Activated naive CD8-positive, alpha-beta T cell (primary cell): ENCODE measurements around the gene SASH1.
A peak's percentile ranks its signal among the peaks of the same experiment; 100 is the strongest.

ENCODE experiments used
- H3K27ac Mint-ChIP-seq: one replicate; pipeline ENCODE4 v1.8.0; 2021; ENCODE audit warnings: mixed read lengths
- H3K27me3 Mint-ChIP-seq: one replicate; pipeline ENCODE4 v1.8.0; 2021; ENCODE audit warnings: mixed read lengths
- H3K36me3 Mint-ChIP-seq: one replicate; pipeline ENCODE4 v1.8.0; 2021; ENCODE audit warnings: mixed read lengths
- H3K4me1 Mint-ChIP-seq: one replicate; pipeline ENCODE4 v1.8.0; 2021; ENCODE audit warnings: low read depth, mixed read lengths
- H3K4me3 Mint-ChIP-seq: one replicate; pipeline ENCODE4 v1.8.0; 2021; ENCODE audit warnings: mild to moderate bottlenecking, mixed read lengths
- H3K9me3 Mint-ChIP-seq: one replicate; pipeline ENCODE4 v1.8.0; 2021; ENCODE audit warnings: low read depth, mixed read lengths

The SASH1 gene

GRCh38 chr6:148342350-148343046 is at the start of gene SASH1:
Gene SASH1, plus strand, starts transcription at chr6:148342838. Its CDS starts 230 bp downstream, at chr6:148343068.
- Mint-ChIP-seq H3K9me3 (no peaks in the 10 kb centered on the region), H3K4me3 (peak within 1 kb of the TSS; percentile 76), H3K36me3 (no peaks in the 10 kb centered on the region), H3K4me1 (peaks cover 12% of the 10 kb centered on the region), H3K27ac (no peak within 1 kb of the TSS), H3K27me3 (peaks cover 36% of the 10 kb centered on the region)

DNA sequence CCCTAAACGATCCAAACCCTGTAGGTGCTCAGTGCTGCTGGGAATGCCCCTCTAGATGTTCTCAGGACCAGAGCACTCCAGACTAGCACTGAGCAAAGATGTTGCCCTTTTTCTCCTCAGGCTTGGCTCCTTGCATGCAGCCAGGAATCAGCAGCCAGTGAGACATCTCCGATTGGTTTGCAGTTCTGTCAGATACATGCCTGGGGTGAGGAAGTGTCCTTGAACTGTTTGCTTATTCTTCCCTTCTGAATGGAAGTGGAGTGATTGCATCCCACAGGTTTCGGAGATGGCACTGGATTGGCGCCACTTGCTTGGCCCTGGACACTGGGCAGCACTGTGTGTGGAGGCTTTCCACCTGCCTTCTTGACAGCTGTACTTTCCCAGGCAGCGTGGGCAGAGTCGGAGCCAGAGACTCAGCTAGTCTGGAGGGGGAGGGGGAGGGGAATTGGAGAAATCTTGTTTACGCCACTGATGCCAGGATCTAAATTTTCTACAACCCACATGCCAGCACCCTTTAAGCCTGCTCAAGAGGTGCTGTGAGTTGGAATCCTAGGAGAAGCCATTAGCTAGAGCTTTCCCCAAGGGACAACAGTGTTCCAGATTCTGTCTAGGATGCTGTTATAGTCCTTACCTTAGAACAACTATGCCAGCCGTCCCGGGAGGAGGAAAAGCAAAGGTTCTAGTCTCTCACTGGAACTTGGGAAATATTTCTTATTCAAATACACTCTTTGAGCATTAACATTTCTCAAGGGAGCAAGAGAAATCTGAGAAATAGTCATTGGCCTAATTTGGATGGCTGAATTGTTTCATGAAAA is 49.2 kb upstream of the SASH1 start:
- peaks cover 6% of the 10 kb centered on the region for H3K27me3 Mint-ChIP-seq
- no peaks in the 10 kb centered on the region for H3K4me1 Mint-ChIP-seq
- H3K9me3 Mint-ChIP-seq = no peaks in the 10 kb centered on the region
- no peaks in the 10 kb centered on the region for H3K36me3 Mint-ChIP-seq
- H3K4me3 Mint-ChIP-seq = no peak overlapping the region
- H3K27ac Mint-ChIP-seq = no peak overlapping the region

- Mint-ChIP-seq H3K4me3 (no peak overlapping the region), H3K27me3 (peaks cover 3% of the 10 kb centered on the region), H3K27ac (no peak overlapping the region), H3K36me3 (no peaks in the 10 kb centered on the region), H3K9me3 (no peaks in the 10 kb centered on the region), H3K4me1 (no peaks in the 10 kb centered on the region)
Observed at GRCh38 chr6:148294059-148294458, 48.6 kb upstream of the SASH1 start.

DNA sequence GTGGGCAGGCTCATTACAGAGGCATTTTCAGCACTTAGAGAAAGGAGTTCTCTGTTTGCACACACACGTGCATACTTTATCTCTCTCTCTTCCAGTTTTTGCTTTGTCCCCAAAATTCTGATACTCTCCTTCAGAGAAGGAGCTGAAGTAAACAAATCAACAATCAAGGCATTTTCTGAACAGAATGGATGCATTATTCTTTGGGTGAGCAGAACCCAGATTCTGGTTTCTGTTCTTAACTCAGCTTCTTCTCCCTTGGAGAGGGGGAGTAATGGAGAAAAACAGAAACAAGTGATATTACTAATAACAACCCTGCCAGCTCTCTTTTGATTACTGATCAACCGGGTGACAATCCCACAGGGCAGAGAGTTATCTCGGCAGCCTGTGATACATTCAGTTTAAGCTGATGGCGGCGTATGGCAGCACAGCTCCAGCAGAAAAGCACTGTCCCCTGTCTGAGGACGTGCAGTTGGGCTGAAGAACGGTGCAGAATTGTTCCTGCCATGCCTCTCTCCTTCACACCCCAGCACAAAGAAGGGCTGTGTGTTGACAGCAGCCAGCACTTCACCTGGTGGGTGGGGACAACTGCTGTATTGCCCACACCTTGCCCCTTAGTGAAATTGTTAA is 47.3 kb upstream of the SASH1 start:
- no peaks in the 10 kb centered on the region for H3K9me3 Mint-ChIP-seq
- no peak overlapping the region for H3K4me3 Mint-ChIP-seq
- H3K27me3 Mint-ChIP-seq = no peaks in the 10 kb centered on the region
- no peak overlapping the region for H3K27ac Mint-ChIP-seq
- H3K36me3 Mint-ChIP-seq = no peaks in the 10 kb centered on the region
- no peaks in the 10 kb centered on the region for H3K4me1 Mint-ChIP-seq

GRCh38 chr6:148296771-148297170 is 45.9 kb upstream of the SASH1 start:
- Mint-ChIP-seq H3K9me3 (no peaks in the 10 kb centered on the region), H3K4me3 (no peak overlapping the region), H3K36me3 (no peaks in the 10 kb centered on the region)

DNA sequence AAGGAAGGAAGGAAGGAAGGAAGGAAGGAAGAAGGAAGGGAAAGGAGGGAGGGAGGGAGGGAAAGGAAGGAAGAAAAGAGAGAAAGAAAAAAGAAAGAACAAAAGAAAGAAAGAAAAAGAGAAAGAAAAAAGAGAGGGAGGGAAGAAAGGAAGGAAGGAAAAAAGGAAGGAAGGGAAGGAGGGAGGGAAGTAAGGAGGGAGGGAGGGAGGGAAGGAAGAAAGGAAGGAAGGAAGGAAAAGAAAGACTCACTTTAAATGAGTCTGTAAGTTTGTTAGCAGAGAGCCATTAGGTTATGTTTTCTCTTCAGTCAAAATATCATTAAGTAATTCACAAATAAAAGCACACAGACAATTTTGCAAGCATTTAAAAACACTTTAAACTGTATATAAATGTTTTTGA is 44.0 kb upstream of the SASH1 start:
- Mint-ChIP-seq H3K4me3 (no peak overlapping the region), H3K27ac (no peak overlapping the region), H3K27me3 (no peaks in the 10 kb centered on the region), H3K36me3 (no peaks in the 10 kb centered on the region), H3K9me3 (no peaks in the 10 kb centered on the region), H3K4me1 (no peaks in the 10 kb centered on the region)

More at GRCh38 chr6:148296771-148297170, 45.9 kb upstream of the SASH1 start:
- no peak overlapping the region for H3K27ac Mint-ChIP-seq
- no peaks in the 10 kb centered on the region for H3K4me1 Mint-ChIP-seq
- H3K27me3 Mint-ChIP-seq = no peaks in the 10 kb centered on the region

DNA sequence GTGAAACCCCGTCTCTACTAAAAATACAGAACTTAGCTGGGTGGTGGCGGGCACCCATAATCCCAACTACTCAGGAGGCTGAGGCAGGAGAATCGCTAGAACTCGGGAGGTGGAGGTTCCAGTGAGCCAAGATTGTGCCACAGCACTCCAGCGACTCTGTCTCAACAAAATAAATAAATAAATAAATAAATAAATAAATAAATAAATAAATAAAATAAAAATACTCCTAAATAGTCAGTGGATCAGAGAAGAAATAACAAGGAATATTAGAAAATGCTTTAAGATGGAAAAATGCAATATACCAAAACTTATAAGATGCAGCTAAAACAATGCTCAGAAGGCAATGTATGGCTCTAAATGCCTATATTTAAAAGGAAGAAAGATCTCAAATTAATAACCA is 39.0 kb upstream of the SASH1 start:
- no peak overlapping the region for H3K27ac Mint-ChIP-seq
- no peaks in the 10 kb centered on the region for H3K4me1 Mint-ChIP-seq
- no peaks in the 10 kb centered on the region for H3K9me3 Mint-ChIP-seq
- no peak overlapping the region for H3K4me3 Mint-ChIP-seq
- H3K36me3 Mint-ChIP-seq = no peaks in the 10 kb centered on the region
- no peaks in the 10 kb centered on the region for H3K27me3 Mint-ChIP-seq

DNA sequence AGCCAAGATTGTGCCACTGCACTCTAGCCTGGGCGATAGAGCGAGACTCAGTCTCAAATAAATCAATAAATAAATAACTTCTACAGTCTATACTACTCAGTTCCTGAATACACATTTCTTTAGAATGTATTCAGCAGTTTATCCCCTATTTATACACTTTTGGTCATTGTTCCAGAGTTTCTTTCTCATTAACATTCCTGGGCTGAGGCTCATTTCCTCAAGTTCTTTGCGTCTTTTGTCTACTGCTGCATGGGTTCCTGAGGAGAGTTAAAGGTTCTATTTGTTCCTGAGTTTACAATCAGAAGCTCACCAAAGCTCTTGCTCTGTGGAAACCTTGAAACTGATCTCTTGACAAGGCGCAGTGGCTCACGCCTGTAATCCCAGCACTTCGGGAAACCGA is 37.7 kb upstream of the SASH1 start:
- H3K27me3 Mint-ChIP-seq = no peaks in the 10 kb centered on the region
- H3K4me1 Mint-ChIP-seq = no peaks in the 10 kb centered on the region
- H3K27ac Mint-ChIP-seq = no peak overlapping the region
- H3K4me3 Mint-ChIP-seq = no peak overlapping the region
- H3K9me3 Mint-ChIP-seq = no peaks in the 10 kb centered on the region
- no peaks in the 10 kb centered on the region for H3K36me3 Mint-ChIP-seq

DNA sequence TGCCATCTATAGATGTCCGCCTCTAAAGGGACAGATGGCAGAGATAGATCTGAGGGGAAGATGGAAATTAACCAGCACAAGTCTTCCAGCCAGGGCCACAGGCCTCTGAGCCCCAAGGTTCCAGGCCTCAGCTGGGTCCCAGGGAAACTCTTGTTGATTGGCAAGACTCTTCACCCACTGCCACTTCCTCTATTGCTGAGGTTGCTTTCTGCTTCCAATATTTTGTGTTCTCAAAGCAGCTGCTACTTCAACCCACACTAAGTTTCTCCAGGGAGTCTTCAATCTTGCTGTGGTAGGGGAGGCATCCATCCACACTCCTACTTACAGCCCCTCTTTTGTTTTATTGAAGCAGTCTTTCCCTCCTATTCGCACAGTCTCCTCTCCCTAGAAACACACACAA is 36.4 kb upstream of the SASH1 start:
- H3K27ac Mint-ChIP-seq = no peak overlapping the region
- H3K4me3 Mint-ChIP-seq = no peak overlapping the region
- no peaks in the 10 kb centered on the region for H3K36me3 Mint-ChIP-seq
- no peaks in the 10 kb centered on the region for H3K27me3 Mint-ChIP-seq
- H3K9me3 Mint-ChIP-seq = no peaks in the 10 kb centered on the region
- no peaks in the 10 kb centered on the region for H3K4me1 Mint-ChIP-seq

DNA sequence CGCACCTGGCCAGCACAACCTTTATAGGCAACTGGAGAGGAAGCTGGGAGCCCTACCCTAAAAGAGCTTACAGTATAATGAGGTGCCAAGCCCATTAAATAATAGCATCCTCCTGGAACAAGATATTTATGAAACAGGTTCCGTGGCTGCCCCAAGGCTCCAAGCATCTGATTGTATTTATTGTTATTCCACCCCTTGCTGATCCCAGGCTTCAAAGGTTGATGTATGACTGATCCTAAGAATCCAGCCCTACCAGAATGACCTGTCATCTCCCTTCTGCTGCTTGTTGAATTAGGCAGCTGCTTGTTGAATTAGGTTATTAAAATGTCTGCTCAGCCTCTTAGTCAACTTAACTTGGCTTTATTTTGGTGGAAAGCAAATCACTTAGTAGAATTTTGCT is 35.2 kb upstream of the SASH1 start:
- Mint-ChIP-seq H3K27me3 (no peaks in the 10 kb centered on the region), H3K27ac (no peak overlapping the region), H3K4me3 (no peak overlapping the region), H3K9me3 (no peaks in the 10 kb centered on the region), H3K4me1 (no peaks in the 10 kb centered on the region), H3K36me3 (no peaks in the 10 kb centered on the region)

- Mint-ChIP-seq H3K27me3 (no peaks in the 10 kb centered on the region), H3K4me3 (no peak overlapping the region), H3K36me3 (no peaks in the 10 kb centered on the region), H3K9me3 (no peaks in the 10 kb centered on the region), H3K27ac (no peak overlapping the region), H3K4me1 (no peaks in the 10 kb centered on the region)
Observed at GRCh38 chr6:148309301-148309700, 33.3 kb upstream of the SASH1 start.

DNA sequence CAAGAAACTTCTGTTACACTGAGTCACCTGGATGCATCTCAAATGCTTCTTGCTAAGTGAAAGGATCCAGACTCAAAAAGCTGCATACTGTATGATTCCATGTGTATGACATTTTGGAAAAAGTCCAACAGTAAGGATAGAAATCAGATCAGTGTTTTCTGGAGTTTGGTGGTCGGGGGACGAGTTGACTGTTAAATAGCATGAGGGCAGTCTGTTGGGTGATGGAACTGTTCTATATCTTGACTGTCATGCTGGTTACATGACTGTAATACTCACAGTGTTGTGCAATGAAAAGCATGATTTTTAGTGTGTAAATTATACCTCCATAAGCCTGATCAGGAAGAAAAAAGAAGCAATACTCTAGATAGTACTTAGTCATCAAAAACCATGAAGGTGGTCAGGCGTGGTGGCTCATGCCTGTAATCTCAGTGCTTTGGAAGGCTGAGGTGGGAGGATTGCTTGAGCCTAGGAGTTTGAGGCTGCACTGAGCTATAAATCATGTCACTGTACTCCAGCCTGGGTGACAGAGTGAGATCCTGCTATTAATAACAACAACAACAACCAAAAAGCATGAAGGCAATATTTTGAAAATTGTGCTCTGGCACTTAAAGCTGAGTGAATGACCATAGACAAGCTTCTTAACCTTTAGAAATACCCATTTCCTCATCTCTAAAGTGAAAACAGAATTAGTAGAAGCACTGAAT is 30.5 kb upstream of the SASH1 start:
- H3K36me3 Mint-ChIP-seq = no peaks in the 10 kb centered on the region
- H3K27me3 Mint-ChIP-seq = no peaks in the 10 kb centered on the region
- H3K4me1 Mint-ChIP-seq = no peaks in the 10 kb centered on the region
- H3K27ac Mint-ChIP-seq = no peak overlapping the region
- H3K9me3 Mint-ChIP-seq = no peaks in the 10 kb centered on the region
- no peak overlapping the region for H3K4me3 Mint-ChIP-seq

- Mint-ChIP-seq H3K27ac (no peak overlapping the region), H3K4me3 (no peak overlapping the region), H3K27me3 (no peaks in the 10 kb centered on the region), H3K9me3 (no peaks in the 10 kb centered on the region), H3K36me3 (no peaks in the 10 kb centered on the region), H3K4me1 (no peaks in the 10 kb centered on the region)
Observed at GRCh38 chr6:148313488-148313887, 29.1 kb upstream of the SASH1 start.

DNA sequence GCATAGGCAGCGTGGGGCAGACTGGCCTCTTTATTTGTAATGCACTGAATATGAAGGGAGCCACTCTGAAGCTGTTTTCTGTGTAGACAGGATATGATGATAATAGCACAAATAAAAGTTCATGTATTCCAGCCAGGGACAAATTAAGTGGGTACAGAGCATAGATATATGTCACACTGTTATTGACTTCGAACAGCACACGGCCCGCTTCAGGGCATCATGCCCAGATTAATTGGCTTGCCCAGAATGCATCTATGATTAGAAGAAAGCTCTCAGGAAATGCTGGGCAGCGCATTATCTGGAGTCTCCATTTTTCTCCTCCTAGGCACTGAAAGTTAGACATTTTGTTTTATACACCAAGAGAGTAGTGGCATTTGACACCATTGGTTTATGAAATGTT is 26.3 kb upstream of the SASH1 start:
- Mint-ChIP-seq H3K4me3 (no peak overlapping the region), H3K27ac (no peak overlapping the region), H3K27me3 (peaks cover 3% of the 10 kb centered on the region), H3K36me3 (no peaks in the 10 kb centered on the region), H3K4me1 (no peaks in the 10 kb centered on the region), H3K9me3 (no peaks in the 10 kb centered on the region)

GRCh38 chr6:148317051-148317450 is 25.6 kb upstream of the SASH1 start:
- H3K36me3 Mint-ChIP-seq = no peaks in the 10 kb centered on the region
- H3K4me3 Mint-ChIP-seq = no peak overlapping the region
- H3K4me1 Mint-ChIP-seq = no peaks in the 10 kb centered on the region
- peaks cover 3% of the 10 kb centered on the region for H3K27me3 Mint-ChIP-seq
- no peak overlapping the region for H3K27ac Mint-ChIP-seq
- H3K9me3 Mint-ChIP-seq = no peaks in the 10 kb centered on the region
